Stimulated activated CD4-positive, alpha-beta T cell treated with anti-CD3 and anti-CD28 coated beads, Interleukin-4, amount 100 ng/mL, for 4 hours (primary cell): ENCODE data around the gene SFTPD.
"Not testable (repeated sequence)": the region's sequence is repeated elsewhere in the genome, so short reads cannot be mapped to it uniquely, and the experiment has no call there.

Experiments used
- DNase-seq, 2 experiments: peaks; one replicate each; pipeline ENCODE4 v3.0.0-alpha.2; 2020

SFTPD gene

GRCh38 chr10:79923669-79924068 lies 25.2 kb downstream of the SFTPD start:
- DNase-seq: no peak

GRCh38 chr10:79923145-79923544 lies 25.8 kb downstream of the SFTPD start:
- no peak for DNase-seq

- DNase-seq: not testable (repeated sequence)
Observed at GRCh38 chr10:79922011-79922412, 26.9 kb downstream of the SFTPD start.

GRCh38 chr10:79915838-79916237 lies 33.1 kb downstream of the SFTPD start:
- DNase-seq: not testable (repeated sequence)

- not testable (repeated sequence) for DNase-seq
Observed at GRCh38 chr10:79914512-79914911, 34.4 kb downstream of the SFTPD start.

DNA sequence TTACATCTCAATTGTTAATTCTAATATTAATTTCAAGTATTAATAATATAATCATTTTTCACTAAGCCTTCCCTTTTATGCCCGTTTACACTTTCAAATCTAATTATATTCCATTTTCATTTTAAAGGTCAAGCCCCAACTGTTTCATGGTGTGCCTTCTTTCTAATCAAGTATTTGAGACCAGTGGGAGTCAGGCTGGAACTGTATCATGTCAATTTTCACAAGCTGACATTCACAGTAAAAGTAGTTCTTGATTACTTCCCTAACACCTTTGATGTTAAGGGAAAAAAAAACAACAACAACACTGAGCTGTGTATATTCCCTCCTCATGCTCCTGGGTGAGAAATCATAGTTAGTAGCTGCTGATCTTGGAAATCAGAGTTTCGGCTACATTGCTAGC lies 38.1 kb downstream of the SFTPD start:
- DNase-seq: no peak

DNA sequence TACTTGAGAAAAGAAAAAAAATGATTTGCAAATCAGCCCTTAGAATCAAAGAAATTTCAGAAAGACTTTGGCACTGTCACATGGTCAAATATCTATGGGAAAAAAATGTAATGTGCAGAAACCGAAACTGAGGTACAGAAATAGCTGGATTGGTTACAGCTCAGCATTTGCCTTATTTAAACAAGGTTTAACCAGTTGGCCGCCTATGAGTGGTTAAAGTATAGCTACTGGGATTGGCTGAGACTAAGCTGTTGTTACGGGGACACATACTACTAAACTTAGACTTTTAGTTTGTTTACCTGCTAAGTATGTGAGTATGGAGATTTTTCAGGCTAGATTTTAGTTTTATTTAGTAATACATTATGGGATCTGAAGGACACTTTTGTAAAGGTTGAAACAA lies 38.6 kb downstream of the SFTPD start:
- DNase-seq: no peak

DNA sequence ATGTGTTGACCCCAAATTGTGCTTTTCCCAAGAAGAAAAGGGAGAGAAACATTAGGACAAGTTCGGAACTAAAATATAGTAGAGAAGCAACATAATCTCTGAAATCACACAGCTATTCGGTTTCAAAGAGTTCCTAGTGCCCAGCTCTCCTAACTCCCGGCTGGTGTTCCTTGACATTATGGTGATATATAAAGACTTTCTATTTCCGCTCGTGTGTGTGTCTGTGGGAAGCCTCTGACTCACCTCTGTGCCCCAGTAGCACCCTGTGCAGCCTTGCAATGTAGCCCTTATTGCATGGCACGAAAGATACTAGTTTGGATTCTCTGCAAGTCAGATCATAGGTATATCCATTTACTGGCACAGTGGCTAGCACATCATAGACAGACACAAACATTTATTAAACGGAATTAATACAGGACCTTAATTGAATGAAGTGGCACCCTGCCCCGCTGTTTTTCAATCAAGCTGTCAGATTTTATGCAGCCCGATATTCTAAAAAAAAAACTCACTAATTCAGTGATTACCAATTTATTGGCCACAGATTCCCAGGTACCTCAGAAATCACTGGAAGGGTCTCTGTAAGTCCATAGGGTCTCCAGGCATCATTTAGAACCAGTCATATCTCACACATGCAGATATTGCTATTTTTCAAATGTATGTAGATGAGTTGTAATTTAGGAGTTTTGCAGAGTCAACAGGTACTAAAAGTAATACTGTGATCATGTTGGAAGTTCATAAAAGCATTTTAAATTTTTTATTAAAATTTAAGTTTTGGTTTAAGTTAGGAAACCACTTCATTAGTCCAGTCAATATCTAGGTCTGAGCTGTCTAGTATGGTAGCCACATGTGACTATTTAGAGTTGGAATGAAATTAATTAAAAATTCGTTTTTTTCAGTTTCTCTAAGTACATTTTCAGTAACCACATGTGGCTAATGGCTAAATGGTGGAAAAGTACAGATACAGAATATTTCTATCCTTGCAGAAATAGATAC lies 43.3 kb downstream of the SFTPD start:
- peak; percentile 5 to 30 for DNase-seq

DNA sequence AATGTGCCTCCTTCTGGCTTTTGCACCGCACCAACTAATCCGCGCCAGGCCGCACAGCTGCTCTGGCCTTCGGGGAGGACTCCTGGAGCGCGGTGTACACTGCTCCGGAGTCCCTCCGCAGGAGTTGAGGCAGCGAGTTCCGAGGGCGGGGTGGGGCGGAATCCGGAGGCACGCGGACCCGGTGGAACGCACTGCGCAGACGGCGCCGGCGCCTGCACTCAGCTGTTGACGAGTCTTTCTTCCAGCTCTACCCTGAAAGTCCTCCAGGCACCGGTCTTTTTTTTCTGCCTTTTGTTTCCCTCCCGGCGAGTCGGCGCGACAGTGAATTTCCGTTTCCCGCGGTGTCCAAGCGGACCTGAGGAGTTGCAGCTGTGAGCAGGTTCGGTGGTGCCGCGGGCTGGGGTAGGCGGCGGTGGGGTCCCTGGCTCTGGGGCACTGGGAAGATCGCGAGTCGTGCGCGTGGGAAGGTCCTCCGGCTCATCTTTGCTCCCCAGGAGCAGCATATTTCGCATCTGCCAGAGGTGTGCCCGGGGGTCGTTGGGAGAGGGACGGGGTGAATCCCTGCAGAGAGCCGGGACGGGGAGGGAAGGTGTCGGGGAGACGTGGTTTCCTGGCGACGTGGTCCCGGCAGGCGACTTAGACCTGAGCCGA lies 44.1 kb downstream of the SFTPD start:
- peak; percentile 46 to 59 for DNase-seq

DNA sequence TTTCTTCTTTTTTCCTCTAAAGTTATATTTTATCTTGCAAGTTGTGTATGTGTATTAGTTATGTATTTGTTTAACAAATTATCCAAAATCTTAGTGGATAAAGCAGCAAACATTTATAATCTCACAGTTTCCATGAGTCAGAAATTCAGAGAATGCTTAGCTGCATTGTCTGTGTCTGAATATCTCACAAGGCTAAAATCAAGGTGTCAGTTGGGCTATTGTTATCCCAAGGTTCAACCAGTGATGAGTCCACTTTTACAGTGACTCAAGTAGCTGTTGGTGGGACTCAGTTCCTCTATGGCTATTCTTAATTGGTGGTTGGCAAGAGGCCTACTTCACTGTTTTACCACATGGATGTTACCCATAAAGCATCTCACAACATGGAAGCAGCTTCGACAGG lies 47.3 kb downstream of the SFTPD start:
- not testable (repeated sequence) for DNase-seq

DNA sequence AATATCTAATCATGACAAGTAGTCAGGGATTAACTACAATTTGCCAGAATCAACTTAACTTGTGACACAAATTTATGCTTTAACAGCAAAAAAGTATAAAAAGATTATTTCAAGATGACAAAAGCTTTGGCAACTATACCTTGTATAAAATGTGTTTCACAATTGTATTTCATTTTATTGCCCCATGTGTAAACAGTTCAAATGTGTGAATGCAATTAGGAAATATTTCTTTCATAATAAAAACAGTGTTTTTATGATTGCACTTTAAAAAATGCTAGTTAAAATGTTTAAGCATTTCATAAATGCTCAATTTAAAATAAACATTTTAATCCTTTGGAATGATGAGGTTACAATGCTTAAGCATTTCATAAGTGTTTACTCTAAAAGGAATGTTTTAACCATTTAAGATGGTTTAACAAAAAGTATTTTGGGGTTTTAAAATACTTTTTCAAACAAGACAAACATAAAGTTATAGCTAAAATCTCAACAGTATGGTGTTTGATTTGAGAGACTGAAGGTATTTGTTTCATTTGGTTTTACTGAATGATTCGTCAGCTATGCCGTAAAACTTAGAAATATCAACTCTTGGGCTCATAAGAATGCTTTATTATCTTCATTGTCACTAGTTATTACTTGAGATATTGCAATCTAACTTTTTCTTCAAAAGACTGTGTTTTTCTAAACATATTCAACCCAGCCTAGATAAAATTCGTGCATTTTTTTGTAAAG lies 50.1 kb downstream of the SFTPD start:
- no peak for DNase-seq

DNA sequence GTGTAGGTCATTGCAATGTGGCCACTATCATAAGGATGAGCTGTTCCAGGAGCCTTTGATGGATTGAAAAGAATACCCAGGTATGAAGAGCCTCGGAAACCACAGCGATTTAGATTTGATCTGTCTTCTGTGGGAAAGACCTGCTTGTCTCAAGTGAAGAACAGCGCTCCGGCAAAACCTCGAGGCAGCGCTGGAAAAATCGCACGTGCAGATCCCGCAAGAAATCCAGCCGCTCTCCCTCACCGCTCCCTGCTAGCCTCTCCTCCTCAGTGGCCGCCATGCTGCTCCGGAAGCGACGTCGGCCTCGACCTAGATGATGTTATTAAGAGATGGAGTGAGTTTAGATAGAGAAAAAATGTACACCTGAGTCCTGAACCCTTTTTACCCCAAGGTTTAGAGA lies 56.0 kb downstream of the SFTPD start:
- DNase-seq: not testable (repeated sequence)

- no peak for DNase-seq
Observed at GRCh38 chr10:79890469-79890868, 58.4 kb downstream of the SFTPD start.

GRCh38 chr10:79888984-79889383 lies 59.9 kb downstream of the SFTPD start:
- DNase-seq: not testable (repeated sequence)
